Measurements from ENCODE around the gene PIP4K2A. TPM values are rescaled to one million over a fixed set of nuclear protein-coding genes. Genes with fewer than 3 reads are reported as not detected.
A peak's percentile ranks its signal among the peaks of the same experiment; 100 is the strongest.

The PIP4K2A gene
- total RNA-seq, 4 donors from 2014 or later: 3.1 to 19.1 (median 7.6) TPM

DNA sequence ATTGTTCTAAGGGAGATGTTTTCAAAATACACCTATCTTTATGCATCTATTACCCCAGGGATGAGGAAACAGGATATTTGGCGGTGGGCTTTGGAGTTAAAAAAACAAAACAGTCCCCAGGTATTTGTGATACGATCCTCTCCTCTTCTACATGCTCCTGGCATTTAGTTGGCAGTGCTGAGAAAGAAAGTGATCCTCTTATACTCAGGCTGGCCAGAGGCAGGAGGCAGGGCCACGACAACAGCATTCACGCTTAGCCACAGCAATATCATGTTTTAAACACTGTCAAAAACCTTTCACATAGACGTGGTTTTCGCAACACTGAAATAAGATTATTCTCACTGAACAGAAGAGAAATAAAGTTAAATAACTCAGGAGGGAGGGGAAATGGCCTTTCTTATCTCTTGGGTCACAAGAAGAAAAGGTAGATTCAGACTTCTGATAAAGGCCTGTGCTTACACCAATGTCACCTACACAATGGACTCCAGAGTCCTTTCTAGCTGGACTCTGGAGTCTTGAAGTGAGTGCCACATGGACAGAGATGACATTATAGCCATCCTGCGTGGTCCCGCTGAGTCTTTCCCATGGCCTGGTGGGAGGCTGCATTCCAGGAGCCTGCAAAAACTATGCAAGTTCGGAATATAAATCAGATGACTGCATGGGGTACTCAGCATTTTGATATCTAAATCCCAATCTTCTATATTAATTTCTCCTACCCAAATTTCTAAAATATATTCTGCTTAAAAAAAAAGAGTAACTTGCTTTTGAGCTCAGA lies 88.7 kb downstream of the PIP4K2A start:
- no peak for DNase-seq

DNA sequence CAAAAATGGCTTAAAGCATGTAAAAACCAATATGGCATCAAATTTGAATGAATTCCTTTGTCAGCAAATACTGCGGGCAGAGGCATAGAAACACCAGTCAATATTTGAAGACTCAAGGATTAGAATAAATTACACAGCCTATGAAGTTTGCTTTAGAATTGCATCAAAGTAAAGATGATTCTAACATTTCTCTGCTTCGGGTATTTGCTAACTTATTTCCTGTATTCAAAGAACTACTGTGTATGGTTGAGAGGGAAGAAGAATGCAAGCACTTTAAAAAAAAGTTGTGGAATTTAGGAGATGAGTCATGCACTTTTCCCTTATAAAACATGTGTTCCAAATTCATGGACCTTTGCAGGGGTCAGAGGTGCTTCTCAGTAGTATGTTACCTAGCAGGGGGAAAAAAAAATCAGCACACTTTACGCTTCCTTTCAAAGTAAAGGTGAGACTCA lies 90.1 kb downstream of the PIP4K2A start:
- no peaks in the 10 kb centered on the region for H3K27me3 ChIP-seq
- H3K4me3 ChIP-seq: no peak overlapping the region
- DNase-seq: no peak
- H3K36me3 ChIP-seq: no peaks in the 10 kb centered on the region
- intact Hi-C loops (cut with DNase I): no loop called here
- TF ChIP-seq, protein P1, sequence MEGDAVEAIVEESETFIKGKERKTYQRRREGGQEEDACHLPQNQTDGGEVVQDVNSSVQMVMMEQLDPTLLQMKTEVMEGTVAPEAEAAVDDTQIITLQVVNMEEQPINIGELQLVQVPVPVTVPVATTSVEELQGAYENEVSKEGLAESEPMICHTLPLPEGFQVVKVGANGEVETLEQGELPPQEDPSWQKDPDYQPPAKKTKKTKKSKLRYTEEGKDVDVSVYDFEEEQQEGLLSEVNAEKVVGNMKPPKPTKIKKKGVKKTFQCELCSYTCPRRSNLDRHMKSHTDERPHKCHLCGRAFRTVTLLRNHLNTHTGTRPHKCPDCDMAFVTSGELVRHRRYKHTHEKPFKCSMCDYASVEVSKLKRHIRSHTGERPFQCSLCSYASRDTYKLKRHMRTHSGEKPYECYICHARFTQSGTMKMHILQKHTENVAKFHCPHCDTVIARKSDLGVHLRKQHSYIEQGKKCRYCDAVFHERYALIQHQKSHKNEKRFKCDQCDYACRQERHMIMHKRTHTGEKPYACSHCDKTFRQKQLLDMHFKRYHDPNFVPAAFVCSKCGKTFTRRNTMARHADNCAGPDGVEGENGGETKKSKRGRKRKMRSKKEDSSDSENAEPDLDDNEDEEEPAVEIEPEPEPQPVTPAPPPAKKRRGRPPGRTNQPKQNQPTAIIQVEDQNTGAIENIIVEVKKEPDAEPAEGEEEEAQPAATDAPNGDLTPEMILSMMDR (IDR thresholded peaks at IDR 0.05): no peak
- TF ChIP-seq POLR2A (IDR thresholded peaks at IDR 0.05): no peak
- peaks cover 11 to 73% (median 30%) of the 10 kb centered on the region in 3 donors for H3K4me1 ChIP-seq
- H3K9me3 ChIP-seq: no peaks in the 10 kb centered on the region
- no peak overlapping the region for H3K27ac ChIP-seq
- WGBS, 2 donors: 51 to 56% methylated on average over 3 of the region's 3 CpGs

More for the DNA sequence above, 88.7 kb downstream of the PIP4K2A start:
- Histone ChIP-seq H3K27me3 (no peaks in the 10 kb centered on the region), H3K36me3 (no peaks in the 10 kb centered on the region), H3K4me1 (peaks cover 11 to 71% (median 22%) of the 10 kb centered on the region in 3 donors), H3K27ac (peak overlapping the region in 2 of 4 donors; percentile 7 to 9), H3K4me3 (no peak overlapping the region), H3K9me3 (no peaks in the 10 kb centered on the region)
- intact Hi-C loops (cut with DNase I): no loop called here
- WGBS, 2 donors: 83 to 87% methylated on average over 9 of the region's 9 CpGs
- no peak for TF ChIP-seq POLR2A (IDR thresholded peaks at IDR 0.05)
- TF ChIP-seq, protein P1 (IDR thresholded peaks at IDR 0.05): no peak

DNA sequence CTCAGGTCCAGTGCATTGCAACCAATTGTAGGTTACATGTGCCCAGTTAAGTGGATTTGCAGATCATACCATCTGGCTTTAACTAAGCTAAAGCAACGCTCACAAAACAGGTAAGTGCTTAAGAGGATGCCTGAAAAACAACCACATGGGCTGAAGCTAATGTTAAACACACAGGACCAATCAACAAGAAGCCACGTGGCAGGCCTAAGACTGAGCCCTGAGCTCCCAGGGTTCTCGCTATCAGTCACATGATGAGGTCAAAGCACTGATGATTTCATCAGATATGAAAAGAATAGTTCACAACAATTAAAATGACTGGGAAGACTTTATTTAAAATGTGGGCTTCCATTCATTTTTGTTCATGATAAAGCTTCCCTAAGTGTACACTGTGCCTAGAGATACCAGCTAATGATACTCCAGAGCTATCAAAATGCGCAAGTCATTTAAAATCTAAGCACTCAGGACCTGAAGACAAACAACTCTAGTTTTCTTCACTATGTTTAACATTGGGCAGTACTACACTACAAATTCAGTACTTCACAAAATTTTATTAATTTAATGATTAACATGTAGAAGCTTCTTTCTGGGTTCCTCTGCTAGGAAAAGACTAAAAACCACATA lies 90.6 kb downstream of the PIP4K2A start:
- Histone ChIP-seq H3K36me3 (no peaks in the 10 kb centered on the region), H3K27ac (no peak overlapping the region), H3K4me1 (peaks cover 11 to 78% (median 30%) of the 10 kb centered on the region in 3 donors), H3K4me3 (no peak overlapping the region), H3K9me3 (no peaks in the 10 kb centered on the region), H3K27me3 (no peaks in the 10 kb centered on the region)
- no peak for DNase-seq
- WGBS, 2 donors: 76 to 89% methylated on average over 4 of the region's 4 CpGs
- no peak for TF ChIP-seq POLR2A (IDR thresholded peaks at IDR 0.05)
- TF ChIP-seq, protein P1 (IDR thresholded peaks at IDR 0.05): no peak
- intact Hi-C loops (cut with DNase I): no loop called here

DNA sequence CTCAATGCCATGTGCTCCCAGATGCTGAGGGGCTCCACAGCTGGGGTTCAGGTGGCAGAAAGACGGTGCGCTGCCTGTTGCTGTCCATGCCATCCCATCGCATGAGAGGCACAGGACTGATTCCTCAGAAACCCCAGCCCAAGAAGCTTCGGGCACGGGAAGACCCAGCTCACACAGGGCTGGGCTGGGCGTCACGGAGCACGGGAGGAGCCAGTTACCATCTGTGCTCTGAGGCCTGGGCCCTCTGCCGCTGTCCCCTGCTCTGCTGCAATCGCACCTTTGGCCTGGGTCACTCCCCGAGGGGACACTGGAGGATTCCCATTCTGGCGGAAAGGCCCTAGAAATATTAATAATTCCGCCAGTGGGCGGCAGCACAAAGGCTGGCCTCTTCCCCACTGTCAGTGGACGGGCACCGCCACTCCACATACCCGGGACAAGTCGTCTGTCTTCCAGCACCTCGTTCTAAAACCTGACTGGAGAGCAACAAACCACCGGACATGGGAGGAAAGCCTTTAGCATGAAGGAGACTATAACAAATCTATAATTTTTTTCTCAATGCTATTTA lies 92.1 kb downstream of the PIP4K2A start:
- Histone ChIP-seq H3K4me3 (no peak overlapping the region), H3K36me3 (no peaks in the 10 kb centered on the region), H3K4me1 (peaks cover 11 to 86% (median 36%) of the 10 kb centered on the region in 3 donors), H3K27ac (peak overlapping the region in 2 of 4 donors; percentile 6 to 25), H3K9me3 (no peaks in the 10 kb centered on the region), H3K27me3 (no peaks in the 10 kb centered on the region)
- WGBS, 2 donors: 84 to 93% methylated on average over 11 to 16 of the region's 20 CpGs
- intact Hi-C loops (cut with DNase I): no loop called here
- TF ChIP-seq, protein P1 (IDR thresholded peaks at IDR 0.05): no peak
- no peak for TF ChIP-seq POLR2A (IDR thresholded peaks at IDR 0.05)
- no peak for DNase-seq

DNA sequence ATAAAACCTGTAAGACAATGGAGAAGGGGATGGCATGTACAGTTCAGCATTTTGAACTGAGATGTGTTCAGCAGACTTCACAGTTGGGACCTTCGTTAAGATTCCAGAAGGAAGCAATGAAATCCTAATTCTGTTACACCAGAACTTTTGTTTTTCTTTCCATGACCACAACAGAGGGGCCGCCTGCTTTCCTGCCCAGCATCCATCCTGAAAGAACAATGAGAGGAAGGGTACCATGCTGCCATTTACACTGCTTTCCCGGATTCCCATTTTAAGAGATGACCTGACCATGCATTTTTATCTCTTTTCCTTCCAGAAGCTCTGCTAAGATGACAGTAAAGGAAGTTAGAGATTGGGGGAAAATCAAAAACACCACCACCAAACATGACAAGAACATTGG lies 92.7 kb downstream of the PIP4K2A start:
- Histone ChIP-seq H3K4me1 (peaks cover 11 to 86% (median 32%) of the 10 kb centered on the region in 3 donors), H3K36me3 (no peaks in the 10 kb centered on the region), H3K4me3 (no peak overlapping the region), H3K27ac (peak overlapping the region in 1 of 4 donors; percentile 6), H3K9me3 (no peaks in the 10 kb centered on the region), H3K27me3 (no peaks in the 10 kb centered on the region)
- TF ChIP-seq POLR2A (IDR thresholded peaks at IDR 0.05): no peak
- 68 to 70% methylated on average over 3 of the region's 3 CpGs for WGBS, 2 donors
- no peak for DNase-seq
- intact Hi-C loops (cut with DNase I): no loop called here
